Right lobe of liver (tissue), 4 donors: ENCODE measurements around the gene MBP.

Experiments used
- POLR2A ChIP-seq: fragments of 450-650 bp; IDR thresholded peaks from one replicate; pipeline ENCODE4 v1.6.1; 2017; ENCODE audit warnings: antibody characterized with exemption, mild to moderate bottlenecking
- TF ChIP-seq, protein P1 (sequence below), 4 donors: fragments of 200-600 bp in 3 of 4; fragments of 450-650 bp in 1 of 4; IDR thresholded peaks; one replicate each; pipeline versions ENCODE4 v1.5.1 to v1.8.0; 2016 to 2022; ENCODE audit warnings: antibody characterized with exemption in 4 of 4, mild to moderate bottlenecking in 2 of 4
- donor health status: DM: no; HTN: no; CAD: no.
- donor health status: DM: no; HTN: no; CAD: no.
- donor health status: DM: no; HTN: yes; CAD: no.

DNA sequence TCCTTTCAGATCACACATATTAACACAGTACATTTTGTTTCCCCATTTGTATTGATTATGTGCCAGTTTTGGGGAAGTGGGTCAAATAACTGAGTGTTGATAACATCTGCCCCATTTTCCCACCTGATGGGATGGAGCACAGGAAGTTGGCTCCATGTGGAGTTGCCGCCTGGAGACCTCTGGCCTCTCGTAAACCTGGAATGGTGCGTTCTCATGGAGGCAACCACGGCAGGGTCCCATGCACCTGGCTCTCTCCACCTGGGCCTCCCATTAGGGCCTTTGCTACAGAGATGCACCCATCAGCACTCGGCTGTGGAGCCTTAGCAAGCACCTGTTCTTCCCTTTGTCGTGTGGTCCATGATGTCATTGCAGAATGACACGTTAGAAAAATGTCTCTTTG lies 130.6 kb downstream of the MBP start:
- TF ChIP-seq, protein P1, sequence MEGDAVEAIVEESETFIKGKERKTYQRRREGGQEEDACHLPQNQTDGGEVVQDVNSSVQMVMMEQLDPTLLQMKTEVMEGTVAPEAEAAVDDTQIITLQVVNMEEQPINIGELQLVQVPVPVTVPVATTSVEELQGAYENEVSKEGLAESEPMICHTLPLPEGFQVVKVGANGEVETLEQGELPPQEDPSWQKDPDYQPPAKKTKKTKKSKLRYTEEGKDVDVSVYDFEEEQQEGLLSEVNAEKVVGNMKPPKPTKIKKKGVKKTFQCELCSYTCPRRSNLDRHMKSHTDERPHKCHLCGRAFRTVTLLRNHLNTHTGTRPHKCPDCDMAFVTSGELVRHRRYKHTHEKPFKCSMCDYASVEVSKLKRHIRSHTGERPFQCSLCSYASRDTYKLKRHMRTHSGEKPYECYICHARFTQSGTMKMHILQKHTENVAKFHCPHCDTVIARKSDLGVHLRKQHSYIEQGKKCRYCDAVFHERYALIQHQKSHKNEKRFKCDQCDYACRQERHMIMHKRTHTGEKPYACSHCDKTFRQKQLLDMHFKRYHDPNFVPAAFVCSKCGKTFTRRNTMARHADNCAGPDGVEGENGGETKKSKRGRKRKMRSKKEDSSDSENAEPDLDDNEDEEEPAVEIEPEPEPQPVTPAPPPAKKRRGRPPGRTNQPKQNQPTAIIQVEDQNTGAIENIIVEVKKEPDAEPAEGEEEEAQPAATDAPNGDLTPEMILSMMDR (IDR thresholded peaks at IDR 0.05): no peak
- no peak for TF ChIP-seq POLR2A
